Activated effector memory CD4-positive, alpha-beta T cell treated with Interleukin-2 at 50 U/mL for 16 hours (primary cell): ENCODE data around the gene GLCE.
A peak's percentile ranks its signal among the peaks of the same experiment; 100 is the strongest.
"Not testable (repeated sequence)": the region's sequence is repeated elsewhere in the genome, so short reads cannot be mapped to it uniquely, and the experiment has no call there.

Source experiments
- DNase-seq: peaks from one replicate; pipeline ENCODE4 v3.0.0-alpha.2; 2020

Gene GLCE

DNA sequence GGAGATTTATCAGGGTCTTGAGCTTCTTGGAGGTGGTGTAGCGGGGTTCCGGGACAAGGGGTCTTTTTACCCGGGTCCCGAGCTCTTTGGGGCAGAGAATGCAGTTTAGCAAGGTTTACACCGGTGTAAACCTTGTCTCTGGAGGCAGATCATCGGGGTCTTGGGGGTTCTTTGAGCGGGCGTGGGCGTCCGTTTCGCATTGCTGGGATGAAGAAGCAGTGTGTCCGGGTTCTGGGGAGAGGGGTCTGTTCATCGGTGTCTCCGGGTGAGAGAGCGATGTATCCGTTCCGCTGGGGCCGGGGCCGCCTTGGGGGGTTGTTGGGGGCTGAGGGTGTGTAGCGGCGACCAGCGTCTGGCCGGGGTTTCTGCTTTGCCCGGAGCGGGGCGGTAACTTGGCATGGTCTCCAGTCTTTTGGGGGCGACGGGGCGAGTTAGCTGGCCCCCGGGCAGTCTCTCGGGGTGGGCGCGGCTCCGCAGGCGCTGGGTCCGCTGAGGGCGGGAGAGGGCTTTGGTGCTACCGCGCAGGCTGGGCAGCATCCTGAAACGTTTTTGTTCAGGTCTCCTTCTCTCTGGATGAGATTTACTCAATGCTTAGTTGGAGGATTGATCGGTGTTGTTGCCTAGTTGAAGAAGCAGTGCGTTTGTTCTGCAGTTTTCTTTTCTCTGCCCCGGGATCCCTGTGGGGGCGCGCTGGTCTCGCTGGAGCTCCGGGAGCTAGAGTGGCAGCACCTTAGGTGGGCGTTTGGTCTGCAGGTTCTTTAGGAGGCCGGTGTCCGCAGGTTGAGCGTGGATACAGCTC is 843 bp downstream of the GLCE start:
- peak; percentile 5 for DNase-seq

DNA sequence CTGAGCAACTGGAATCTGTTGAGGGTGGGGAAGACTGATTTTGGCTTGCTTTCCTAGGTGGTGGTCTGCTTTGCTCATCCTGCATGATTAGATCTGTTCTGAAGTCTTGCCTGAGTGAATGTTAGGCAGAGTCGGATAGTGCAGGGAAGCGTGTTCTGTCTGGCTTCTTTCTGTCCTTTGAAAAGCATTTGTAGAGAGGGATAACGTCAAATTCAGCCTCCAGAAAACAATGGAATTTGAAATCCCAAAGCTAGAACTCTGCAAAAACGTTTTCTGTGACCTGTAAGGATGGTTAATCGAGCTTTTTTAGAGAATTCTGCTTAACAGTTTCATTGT is 1.4 kb downstream of the GLCE start:
- no peak for DNase-seq

DNA sequence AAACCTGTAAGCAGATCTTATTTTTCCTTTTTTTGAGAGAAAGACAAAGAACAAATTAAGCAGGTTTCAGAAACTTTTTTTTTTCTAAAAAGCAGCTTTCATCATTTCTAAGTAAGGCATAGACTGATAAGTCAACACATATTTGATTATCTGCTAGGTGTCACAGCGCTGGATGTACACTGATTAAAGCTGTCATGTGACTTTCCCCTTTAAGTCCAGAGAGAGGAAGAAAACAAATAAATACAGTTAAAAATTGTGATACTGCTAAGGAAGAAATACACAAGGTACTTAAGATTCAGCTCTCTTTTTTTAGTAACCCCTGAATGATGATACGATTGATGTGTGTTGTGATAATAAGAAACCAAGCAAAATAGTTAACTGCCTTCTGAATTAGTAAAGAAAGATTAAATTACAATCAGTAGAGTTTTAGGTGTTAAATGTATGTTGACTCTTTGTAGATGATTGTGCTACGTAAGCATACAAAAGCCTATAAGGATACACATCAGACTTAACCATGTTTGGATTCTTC is 2.8 kb downstream of the GLCE start:
- DNase-seq, result no peak

DNA sequence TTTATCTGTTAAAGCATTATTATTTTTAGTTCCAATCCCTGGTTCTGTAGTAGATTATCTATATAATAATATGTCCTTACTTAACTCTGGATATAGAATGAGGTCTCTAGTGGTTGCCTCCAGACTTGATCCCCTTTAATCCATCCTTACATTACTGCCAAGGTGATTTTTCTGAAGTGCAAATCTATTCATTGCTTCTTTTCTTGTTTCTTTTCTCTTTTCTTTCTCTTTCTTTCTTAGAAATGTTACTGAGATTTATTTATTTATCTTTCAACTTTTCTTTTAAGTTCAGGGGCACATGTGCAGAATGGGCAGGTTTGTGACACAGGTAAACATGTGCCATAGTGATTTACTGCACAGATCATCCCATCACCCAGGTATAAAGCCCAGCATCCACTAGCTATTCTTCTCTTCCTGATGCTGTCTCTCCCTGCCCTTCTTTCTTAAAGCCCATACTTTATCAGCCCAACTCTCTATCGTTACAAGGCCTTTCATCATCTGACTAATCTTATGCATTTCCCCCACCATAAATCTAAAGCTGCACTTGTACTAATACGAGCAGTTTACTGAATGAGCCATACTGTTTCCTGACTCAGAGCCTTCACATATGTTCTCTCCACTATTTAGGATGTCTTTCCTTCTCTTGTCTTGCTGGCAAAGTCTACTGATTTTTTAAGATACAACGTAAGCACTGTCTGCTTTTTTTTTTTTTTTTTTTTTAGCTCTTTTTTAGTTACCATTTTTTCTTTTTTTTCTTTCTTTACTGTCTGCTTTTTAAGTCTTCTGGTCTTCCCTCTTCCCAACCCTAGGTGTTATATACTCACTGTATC is 4.6 kb downstream of the GLCE start:
- no peak for DNase-seq

DNA sequence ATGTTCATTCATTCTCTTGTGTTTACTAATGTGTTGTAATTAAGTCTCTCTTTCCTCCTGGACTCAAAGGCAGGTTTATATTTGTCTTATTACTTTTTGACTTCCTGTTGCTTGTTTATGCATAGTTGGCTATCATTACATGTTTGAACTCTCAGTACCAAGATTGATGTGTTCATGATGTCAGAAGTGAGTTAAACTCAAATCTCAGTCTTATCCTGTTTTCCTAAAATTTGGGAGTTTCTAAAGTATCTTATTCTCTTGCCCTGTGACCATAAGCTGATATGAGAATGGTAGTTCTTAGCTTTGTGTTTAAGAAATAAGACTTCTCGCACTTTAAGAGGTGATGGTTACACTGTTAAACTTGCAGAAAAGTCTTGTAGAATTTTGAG is 5.2 kb downstream of the GLCE start:
- DNase-seq, result no peak

DNA sequence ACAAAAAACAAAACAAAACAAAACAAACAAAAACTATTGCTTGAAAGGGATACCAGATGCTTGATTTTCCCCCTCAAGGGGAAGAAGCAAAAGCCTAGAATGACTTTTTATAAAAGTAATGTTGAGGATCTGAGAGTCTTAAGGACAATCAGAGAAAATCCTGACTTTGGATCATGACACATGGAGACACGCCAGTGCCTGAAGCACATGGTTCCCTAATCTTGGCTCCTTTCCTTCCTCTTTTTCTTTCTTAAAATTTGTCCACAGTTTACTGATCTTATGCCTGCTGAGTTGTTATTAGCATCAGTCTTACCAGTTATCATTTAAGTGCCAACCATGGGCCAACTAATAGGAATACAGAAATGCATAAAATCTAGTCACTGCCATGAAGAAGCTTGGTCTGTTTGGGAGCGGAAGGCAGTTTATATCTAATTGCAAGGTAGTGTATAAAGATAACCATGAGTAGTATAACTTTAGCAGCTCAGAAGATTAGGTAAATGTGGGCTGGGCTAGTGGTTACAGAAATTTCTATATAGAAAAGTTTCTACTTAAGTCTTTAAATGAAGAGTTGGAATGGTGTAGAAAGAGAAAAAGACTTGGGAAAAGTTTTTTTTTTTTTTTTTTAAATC is 6.9 kb downstream of the GLCE start:
- DNase-seq, result no peak

DNA sequence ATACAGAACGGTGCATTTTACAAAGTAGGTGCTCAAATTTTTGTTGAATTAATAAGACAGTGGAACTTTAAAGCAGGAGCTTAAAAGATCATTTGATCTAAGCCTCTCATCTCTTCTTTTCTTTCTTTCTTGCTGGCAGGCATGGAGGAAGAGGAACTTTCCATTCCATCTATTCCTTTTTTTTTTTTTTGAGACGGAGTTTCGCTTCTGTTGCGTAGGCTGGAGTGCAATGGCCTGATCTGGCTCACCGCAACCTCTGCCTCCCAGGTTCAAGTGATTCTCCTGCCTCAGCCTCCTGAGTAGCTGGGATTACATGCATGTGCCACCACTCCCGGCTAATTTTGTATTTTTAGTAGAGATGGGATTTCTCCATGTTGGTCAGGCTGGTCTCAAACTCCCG is 7.9 kb downstream of the GLCE start:
- DNase-seq, result not testable (repeated sequence)

DNA sequence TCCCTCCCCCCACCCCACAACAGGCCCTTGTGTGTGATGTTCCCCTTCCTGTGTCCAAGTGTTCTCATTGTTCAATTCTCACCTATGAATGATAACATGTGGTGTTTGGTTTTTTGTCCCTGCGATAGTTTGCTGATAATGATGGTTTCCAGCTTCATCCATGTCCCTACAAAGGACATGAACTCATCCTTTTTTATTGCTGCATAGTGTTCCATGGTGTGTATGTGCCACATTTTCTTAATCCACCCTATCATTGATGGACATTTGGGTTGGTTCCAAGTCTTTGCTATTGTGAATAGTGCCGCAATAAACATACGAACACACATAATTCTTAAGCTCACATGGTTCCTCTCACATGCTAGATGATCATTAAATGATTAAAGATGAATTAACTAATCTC is 9.1 kb downstream of the GLCE start:
- DNase-seq, result not testable (repeated sequence)

DNA sequence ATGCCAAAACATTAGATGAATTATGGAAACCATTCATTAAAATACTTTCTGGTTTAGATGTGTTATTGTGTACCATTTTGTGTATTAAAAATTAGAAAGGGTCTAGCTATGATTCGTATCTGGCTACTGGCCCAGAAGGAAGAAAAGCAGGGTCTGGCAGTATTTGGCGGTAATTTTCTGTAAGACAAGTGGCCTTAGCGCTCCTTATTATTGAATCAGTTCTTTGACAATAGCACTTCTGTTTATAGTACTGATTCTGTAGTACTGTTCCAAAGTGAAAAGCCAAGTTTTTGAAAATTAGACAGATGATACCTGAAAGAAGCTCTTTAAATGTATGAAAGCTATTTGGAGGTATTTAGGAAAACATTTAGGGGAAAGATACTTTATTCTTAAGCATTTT is 10.2 kb downstream of the GLCE start:
- no peak for DNase-seq

DNA sequence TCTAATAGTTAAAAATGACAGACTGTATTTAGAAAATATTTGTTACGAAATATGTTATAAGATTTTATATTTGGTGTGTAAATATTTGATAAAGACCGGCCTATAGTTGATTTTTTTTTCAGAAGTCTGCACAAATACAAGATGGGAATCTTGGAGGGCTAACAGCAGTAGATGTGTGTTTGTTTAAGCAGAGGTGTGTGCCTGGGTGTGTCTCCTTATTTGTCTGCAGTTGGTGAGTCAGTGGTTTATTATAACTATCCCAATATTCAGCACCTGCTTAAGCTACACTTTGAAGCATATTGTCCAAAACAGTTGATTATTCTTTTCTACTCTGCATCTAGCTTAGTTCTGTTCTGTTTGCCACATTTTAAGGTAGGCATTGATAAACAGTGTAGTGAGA is 12.4 kb downstream of the GLCE start:
- DNase-seq, result no peak

DNA sequence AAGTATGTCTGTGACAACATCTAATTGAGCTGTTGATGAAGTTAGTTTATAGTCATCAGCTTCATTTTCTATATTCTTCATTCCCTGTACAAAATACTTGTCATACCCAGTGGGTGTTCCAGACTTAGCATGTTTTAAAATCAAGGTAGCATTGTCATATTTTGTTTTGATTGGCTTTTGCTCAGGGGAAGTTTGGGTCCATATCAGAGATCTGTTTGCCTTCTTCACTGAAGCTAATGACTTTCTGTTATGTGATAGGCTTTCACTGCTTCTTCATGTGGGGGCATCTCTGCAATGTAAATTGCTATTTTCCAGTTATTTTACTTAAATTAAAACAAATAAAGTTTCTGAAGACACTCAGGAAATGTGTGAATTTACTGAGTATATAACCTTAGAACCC is 15.1 kb downstream of the GLCE start:
- DNase-seq, result no peak

DNA sequence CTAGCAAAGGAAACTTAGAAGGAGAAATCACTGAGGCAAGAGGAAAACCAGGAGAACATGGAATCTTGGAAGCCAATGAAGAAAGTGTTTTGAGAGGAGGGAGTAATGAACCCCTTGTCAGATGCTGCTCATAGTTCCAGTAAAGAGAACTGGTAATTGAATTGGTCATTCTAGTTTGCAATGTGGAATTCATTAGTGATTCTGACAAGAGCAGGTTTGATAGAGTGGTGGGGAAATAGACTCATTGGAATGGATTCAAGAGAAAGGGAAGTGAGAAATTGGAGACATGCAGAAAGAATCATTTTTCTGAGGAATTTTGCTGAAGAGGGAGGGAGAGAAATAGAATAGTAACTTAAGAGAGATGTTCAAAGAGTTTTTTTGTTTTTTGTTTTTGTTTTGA is 21.0 kb downstream of the GLCE start:
- DNase-seq, result no peak

DNA sequence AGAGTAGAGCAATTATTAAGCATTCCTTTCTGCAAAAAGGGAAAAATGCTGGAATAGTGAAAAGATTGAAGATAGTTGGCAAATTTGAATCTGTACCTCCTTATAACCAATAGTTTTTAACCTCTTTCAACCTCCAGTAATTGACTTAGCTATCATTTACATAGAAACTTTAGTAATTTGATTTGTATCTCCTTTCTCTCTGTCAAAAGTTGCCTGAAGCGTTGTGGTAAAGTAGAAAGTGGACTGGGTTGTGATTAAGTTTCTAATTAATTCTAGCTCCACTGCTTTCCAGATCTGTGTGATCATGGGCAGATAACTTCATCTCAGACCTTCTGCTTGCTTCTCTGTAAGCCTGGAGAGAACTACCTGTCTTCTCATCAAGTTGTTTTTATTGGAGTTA is 24.8 kb downstream of the GLCE start:
- DNase-seq, result no peak

DNA sequence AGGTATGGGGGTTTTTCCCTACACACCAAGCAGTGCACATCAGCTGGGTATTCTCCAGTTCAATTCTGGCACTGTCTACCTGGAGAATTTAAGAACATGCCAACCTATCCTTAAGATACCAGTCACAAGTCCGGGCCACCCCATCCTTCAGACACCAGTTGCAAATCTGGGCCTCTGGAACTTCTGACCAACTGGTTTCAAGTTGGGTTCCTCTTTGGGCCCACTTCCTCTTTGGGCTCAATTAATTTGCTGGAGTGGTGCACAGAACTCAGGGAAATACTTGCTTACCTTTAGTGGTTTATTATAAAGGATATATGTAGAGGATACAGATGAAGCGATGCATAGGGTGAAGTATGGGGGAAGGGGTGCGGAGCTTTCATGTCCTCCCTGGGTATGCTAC is 25.3 kb downstream of the GLCE start:
- no peak for DNase-seq

DNA sequence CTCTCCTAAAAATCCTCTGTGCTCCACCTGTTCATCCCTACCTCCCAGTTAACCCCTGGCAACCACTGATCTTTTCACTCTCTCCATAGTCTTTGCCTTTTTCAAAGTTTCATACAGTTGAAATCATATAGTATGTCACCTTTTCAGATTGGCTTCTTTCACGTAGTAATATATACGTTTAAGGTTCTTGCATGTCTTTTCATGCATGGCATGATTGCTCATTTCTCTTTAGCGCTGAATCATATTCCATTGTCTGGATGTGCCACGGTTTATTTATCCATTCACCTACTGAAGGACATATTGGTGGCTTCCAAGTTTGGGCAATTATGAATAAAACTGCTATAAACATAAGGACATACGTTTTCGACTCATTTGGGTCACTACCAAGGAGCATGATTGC is 28.7 kb downstream of the GLCE start:
- no peak for DNase-seq

DNA sequence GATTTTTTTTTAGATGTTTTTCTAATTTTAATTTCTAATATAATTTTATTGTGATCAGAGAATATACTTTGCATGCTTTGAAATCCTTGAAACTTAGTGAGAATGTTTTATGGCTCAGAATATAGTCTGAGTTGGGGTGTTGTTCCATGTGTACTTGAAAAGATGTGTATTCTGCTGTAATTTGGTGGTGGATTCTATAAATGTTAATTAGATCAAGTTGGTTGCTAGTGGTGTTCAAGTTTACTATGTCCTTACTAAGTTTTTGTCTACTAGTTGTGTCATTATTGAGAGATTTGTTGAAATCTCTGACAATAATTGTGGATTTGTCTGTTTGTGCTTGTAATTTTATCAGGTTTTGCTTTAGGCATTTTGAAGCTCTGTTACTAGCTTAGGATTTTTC is 29.7 kb downstream of the GLCE start:
- no peak for DNase-seq

DNA sequence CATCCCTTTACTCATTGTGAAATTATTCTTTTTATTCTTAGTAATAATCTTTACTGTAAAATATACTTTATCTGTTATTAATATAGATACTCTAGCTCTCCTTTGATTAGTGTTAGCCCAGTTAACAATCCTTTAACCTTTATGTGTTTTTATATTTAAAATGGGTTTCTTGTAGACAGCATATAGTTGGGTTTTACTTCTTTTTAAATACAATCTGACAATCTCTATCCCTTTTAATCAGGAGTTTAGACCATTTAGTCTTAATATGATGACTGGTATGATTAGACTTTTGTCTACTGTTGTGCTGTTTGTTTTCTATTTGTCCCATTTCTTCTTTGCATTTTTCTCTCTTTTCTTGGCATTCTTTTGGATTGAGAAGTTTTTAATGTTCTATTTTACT is 30.1 kb downstream of the GLCE start:
- no peak for DNase-seq

DNA sequence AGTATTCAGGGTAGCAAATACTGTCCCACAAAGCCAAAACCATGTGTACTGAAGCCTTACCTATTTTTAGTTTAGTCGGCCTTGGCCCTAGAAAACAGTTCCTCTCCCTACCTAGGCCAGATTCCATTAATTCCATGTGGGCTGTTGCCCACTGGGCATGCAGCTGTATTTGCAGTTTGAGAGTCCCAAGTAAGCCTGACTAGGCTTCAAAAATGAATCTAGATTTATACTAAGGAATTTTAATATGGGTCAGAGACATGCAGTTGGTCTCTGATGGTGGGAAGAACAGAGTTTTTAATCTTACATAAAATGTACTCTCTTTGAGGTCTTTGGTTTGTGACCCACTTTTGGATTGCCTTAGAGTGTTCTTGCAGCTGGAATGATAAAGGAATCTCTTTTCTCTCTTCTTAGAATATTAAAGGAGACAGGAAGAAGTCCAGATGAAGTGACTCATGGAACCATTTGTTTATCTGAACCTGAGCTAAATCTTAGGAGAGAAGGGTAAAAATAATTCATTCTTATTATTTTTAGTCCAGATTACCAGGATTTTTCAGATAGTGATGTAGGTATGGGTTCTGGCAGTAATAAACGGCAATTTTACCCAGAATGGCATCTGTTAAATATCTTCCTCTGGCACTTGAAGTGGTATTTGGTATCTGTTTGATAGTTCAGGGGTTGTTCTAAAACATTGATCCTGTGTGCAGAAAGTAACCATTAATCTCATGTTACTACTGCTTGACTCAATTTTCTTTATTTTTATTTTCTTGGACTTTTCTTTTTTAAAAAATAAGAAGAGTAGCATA is 33.8 kb downstream of the GLCE start:
- no peak for DNase-seq

DNA sequence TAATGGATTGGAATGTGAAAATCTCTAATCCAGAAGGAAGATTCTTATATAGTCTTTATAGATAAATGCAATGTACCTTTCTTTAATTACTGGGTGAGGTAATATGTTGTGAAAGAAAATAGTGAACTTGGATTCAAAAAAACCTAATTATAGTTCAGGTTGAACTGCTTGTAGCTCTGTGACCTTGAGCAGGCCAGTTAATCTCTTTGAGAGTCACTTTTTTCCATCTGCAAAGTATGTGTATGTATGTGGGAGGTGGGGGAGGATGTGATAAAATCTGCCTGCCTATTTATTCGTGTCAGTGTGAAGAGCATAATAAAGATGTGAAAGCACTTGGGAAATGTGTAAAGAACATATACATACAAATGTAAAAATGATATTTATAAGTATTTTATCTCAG is 34.4 kb downstream of the GLCE start:
- DNase-seq, result no peak

DNA sequence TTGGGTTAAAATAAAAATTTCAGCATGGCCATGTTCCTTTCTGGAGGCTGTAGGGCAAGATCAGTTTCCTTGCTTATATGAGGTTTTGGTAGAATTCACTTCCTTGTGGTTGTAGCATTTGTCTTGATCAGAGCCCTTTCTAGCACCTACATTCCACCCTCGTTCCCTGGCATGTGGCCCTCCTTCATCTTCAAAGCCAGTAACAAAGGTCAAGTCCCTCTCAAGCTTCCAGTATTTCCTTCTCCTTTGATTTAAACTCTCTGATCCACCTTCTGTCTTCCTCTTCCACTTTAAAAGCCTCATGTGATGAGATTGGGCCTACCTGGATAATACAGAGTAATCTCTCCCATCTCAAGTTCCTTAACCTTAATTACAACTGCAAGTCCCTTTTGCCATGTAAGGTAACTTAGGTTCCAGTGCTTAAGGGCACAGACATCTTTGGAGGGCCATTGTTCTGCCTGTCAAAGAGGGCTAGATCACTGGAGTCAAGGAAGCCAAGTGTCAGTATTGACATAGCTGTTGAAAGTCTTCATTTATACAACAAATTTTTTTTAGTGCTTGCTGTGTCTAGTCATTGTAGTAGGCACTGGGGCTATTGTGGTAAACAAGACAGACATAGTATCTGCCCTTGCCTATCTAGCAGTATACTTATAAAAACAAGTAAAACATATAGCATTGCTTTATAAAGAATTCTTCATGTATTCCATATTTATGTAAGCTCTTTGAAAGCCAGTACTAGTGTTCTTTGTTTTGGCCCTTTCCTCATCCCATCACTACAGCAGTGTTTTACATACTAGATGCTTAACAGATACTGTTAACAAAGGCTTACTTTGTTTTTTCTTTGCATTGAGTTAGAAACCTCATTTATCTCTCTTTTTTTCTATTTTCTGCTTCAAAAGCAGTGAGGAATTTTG is 40.7 kb downstream of the GLCE start:
- DNase-seq, result no peak

DNA sequence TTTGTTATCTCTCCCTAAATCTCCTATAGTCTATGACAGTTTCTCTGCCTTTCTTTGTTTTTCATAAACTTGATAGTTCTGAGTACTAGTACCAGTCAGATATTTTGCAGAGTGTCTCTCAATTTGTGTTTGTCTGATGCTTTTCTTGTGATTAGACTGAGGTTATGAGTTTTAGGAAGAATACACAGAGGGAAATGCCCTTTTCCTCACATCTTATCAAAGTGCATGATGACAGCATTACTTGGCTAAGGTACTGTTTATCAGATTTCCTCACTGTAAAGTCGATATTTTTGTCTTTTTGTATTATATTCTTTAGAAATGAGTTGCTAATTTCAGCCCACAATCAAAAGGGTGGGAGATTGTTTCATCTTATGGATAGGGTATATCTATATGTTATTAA is 45.6 kb downstream of the GLCE start:
- no peak for DNase-seq

DNA sequence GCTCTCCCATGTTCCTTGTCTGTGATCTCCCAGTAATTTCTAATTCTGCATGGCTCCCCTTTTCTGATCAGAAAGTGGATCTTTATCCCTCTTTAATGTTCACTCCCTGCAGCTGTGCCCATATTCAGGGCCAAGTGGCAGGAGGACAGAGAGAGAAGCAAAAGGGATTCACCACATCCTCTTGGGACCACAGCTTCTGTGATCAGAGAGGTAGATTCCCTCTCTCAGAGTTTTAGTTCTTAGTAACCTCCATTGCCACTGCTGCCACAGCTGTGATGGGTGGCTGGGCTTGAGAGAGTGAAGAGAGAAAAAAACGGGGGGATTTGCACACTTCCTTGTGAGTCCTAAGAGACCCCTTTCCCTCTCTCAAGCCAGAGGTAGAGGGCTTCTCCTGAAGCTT is 49.2 kb downstream of the GLCE start:
- DNase-seq, result no peak
